Smooth muscle cell (in vitro differentiated cells): ENCODE results near the gene NR1H4. TPM values are rescaled to one million over a fixed set of nuclear protein-coding genes. Genes with fewer than 3 reads are reported as not detected.

Source experiments
- DNase-seq: peaks from one replicate; lab custom pipeline; 2025; ENCODE audit not compliant: unreplicated experiment; lab: John Stamatoyannopoulos, UW
- H2AFZ ChIP-seq: fragments of 200-600 bp; sonication (generic); 2 replicates; pipeline ENCODE4 v1.6.0; 2016; ENCODE audit warnings: antibody characterized with exemption, low read depth, mild to moderate bottlenecking
- H3F3A ChIP-seq: fragments of 200-600 bp; sonication (generic); 2 replicates; pipeline ENCODE4 v1.6.0; 2017; ENCODE audit warnings: antibody characterized with exemption, low read depth
- H3K27ac ChIP-seq: fragments of 200-600 bp; sonication (generic); 2 replicates; pipeline ENCODE4 v1.5.1; 2016; ENCODE audit warnings: low read depth, mild to moderate bottlenecking
- H3K27me3 ChIP-seq: fragments of 200-600 bp; sonication (generic); 2 replicates; pipeline ENCODE4 v1.6.1; 2016; ENCODE audit warnings: low read depth, mild to moderate bottlenecking
- H3K36me3 ChIP-seq: fragments of 200-600 bp; sonication (generic); 2 replicates; pipeline ENCODE4 v1.5.1; 2016; ENCODE audit warnings: low read depth
- H3K4me1 ChIP-seq: fragments of 200-600 bp; sonication (generic); 2 replicates; pipeline ENCODE4 v1.5.1; 2016; ENCODE audit warnings: low read depth
- H3K4me2 ChIP-seq: fragments of 200-600 bp; sonication (generic); 2 replicates; pipeline ENCODE4 v1.6.0; 2016; ENCODE audit warnings: mild to moderate bottlenecking
- H3K4me3 ChIP-seq: fragments of 200-600 bp; sonication (generic); 2 replicates; pipeline ENCODE4 v1.5.1; 2016; ENCODE audit warnings: mild to moderate bottlenecking
- H3K79me2 ChIP-seq: fragments of 200-600 bp; sonication (generic); 2 replicates; pipeline ENCODE4 v1.6.0; 2016; ENCODE audit warnings: low read depth, mild to moderate bottlenecking
- H3K9ac ChIP-seq: fragments of 200-600 bp; sonication (generic); 2 replicates; pipeline ENCODE4 v1.6.0; 2016; ENCODE audit warnings: low read depth
- H3K9me3 ChIP-seq: fragments of 200-600 bp; sonication (generic); replicated peaks from 2 replicates; pipeline ENCODE4 v1.5.1; 2016; ENCODE audit warnings: low read depth
- H4K20me1 ChIP-seq: fragments of 200-600 bp; sonication (generic); 2 replicates; pipeline ENCODE4 v1.6.0; 2016; ENCODE audit warnings: low read depth
- WGBS: methylation state at CpG from one replicate; pipeline ENCODE4 v1.1.7; 2016; ENCODE audit warnings: low lambda C conversion rate; 5-methylcytosine and 5-hydroxymethylcytosine counted together
- polyA plus RNA-seq: library from polyadenylated mRNA; unstranded; fragments of >200 nt; fragmentation: Nextera tagmentation; extraction: Ambion mirVana; gene quantifications from 2 replicates; pipeline ENCODE4 v1.2.1, GENCODE V29; 2016
- total RNA-seq: library from RNA; depleted of rRNA; stranded (reverse); fragments of >200 nt; gene quantifications from 2 replicates; pipeline ENCODE4 v1.2.3, GENCODE V29; 2014
- TF ChIP-seq, protein P1 (sequence below): fragments of 200-600 bp; sonication (generic); IDR thresholded peaks from 2 replicates; pipeline ENCODE4 v1.5.1; 2017; ENCODE audit warnings: borderline replicate concordance, mild to moderate bottlenecking, antibody characterized with exemption; ENCODE audit not compliant: insufficient read depth, poor library complexity, severe bottlenecking

NR1H4 gene
- total and polyA plus RNA-seq, 2 experiments from 2014 or later: not detected

DNA sequence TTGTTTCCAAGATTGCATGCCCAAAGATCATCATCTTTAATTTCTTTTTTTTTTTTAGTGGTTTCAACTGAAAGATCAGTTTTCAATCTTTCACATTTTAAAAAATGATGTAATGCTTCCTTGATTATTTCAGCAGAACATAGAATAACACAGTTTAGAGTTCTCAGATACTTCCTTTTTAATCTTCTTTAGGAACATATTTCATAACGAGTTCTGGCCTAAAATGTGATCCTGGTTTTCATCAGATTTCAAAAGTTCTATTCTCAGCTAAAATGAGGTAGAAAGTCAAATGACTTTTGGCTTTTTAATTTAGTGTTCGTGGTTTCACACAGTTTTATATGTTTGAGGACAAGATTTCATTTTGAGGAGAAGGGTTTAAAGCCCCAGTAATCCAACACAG lies 40.0 kb upstream of the NR1H4 start:
- Histone ChIP-seq H3K4me2 (no peak overlapping the region), H3K4me1 (no peaks in the 10 kb centered on the region), H3K27ac (no peak overlapping the region), H3K79me2 (no peaks in the 10 kb centered on the region), H3K27me3 (no peaks in the 10 kb centered on the region), H3K9ac (no peak overlapping the region), H3F3A (no peaks in the 10 kb centered on the region), H4K20me1 (no peaks in the 10 kb centered on the region), H3K4me3 (no peak overlapping the region), H3K36me3 (no peaks in the 10 kb centered on the region), H3K9me3 (no peaks in the 10 kb centered on the region), H2AFZ (no peak overlapping the region)
- 76% methylated on average over 2 of the region's 2 CpGs for WGBS
- TF ChIP-seq, protein P1, sequence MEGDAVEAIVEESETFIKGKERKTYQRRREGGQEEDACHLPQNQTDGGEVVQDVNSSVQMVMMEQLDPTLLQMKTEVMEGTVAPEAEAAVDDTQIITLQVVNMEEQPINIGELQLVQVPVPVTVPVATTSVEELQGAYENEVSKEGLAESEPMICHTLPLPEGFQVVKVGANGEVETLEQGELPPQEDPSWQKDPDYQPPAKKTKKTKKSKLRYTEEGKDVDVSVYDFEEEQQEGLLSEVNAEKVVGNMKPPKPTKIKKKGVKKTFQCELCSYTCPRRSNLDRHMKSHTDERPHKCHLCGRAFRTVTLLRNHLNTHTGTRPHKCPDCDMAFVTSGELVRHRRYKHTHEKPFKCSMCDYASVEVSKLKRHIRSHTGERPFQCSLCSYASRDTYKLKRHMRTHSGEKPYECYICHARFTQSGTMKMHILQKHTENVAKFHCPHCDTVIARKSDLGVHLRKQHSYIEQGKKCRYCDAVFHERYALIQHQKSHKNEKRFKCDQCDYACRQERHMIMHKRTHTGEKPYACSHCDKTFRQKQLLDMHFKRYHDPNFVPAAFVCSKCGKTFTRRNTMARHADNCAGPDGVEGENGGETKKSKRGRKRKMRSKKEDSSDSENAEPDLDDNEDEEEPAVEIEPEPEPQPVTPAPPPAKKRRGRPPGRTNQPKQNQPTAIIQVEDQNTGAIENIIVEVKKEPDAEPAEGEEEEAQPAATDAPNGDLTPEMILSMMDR: no peak
- no peak for DNase-seq

- Histone ChIP-seq H3K27me3 (no peaks in the 10 kb centered on the region), H3K4me1 (no peaks in the 10 kb centered on the region), H2AFZ (no peak overlapping the region), H3K9me3 (no peaks in the 10 kb centered on the region), H4K20me1 (no peaks in the 10 kb centered on the region), H3K4me2 (no peak overlapping the region), H3K27ac (no peak overlapping the region), H3F3A (no peaks in the 10 kb centered on the region), H3K79me2 (no peaks in the 10 kb centered on the region), H3K9ac (no peak overlapping the region), H3K4me3 (no peak overlapping the region), H3K36me3 (no peaks in the 10 kb centered on the region)
- TF ChIP-seq, protein P1: no peak
- DNase-seq: no peak
Measured at GRCh38 chr12:100434177-100434576, 39.5 kb upstream of the NR1H4 start.

- Histone ChIP-seq H3K79me2 (no peaks in the 10 kb centered on the region), H3K36me3 (no peaks in the 10 kb centered on the region), H3K9ac (no peak overlapping the region), H3K4me3 (no peak overlapping the region), H3K27ac (no peak overlapping the region), H3K4me2 (no peak overlapping the region), H3K4me1 (no peaks in the 10 kb centered on the region), H3K9me3 (no peaks in the 10 kb centered on the region), H4K20me1 (no peaks in the 10 kb centered on the region), H3F3A (no peaks in the 10 kb centered on the region), H2AFZ (no peak overlapping the region), H3K27me3 (peaks cover 9% of the 10 kb centered on the region)
- TF ChIP-seq, protein P1: no peak
- WGBS: 96% methylated on average over 2 of the region's 2 CpGs
- no peak for DNase-seq
Measured at GRCh38 chr12:100435957-100436356, 37.7 kb upstream of the NR1H4 start.

DNA sequence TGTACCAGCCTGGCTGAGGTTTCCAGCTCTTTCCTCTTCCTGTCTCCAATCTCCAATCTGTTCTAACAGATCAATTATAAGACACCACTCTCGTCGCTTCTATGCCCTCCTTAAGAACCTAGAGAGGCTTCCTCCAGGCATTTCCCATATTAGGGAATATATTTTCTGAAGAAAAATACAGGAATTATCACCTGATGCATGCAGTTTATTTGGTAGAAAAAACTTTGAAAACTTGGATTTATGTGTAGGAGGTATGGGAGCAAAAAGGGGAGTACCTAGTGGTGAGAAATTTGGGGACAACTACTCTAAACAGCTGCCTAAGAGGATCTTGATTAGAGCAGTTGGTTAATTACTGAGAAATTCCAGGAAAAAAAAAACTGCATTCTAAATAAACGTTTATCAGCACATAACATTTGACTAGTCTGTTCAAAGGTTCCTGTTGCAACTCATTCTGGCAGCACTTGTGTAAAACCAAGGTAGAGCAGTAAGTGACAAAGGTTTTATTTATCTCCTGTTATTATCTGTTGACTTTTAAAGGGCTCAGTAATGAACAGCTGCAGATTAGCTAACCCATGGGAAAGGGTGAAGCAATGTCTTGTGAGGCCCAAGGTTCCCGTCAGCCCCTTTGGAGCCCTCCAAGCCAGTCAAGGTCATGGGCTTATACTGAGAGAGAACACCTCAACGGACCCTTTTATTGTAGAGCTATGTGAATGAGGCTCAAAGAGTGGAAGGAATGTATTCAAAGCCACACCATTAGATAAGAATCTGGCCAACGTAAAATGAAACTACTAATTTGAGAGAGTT lies 36.4 kb upstream of the NR1H4 start:
- H3K9me3 ChIP-seq: no peaks in the 10 kb centered on the region
- peaks cover 14% of the 10 kb centered on the region for H3K27me3 ChIP-seq
- H3K4me3 ChIP-seq: no peak overlapping the region
- H3K27ac ChIP-seq: no peak overlapping the region
- no peaks in the 10 kb centered on the region for H4K20me1 ChIP-seq
- no peak overlapping the region for H3K9ac ChIP-seq
- H2AFZ ChIP-seq: no peak overlapping the region
- DNase-seq: no peak
- H3K79me2 ChIP-seq: no peaks in the 10 kb centered on the region
- H3K36me3 ChIP-seq: no peaks in the 10 kb centered on the region
- no peaks in the 10 kb centered on the region for H3F3A ChIP-seq
- no peak overlapping the region for H3K4me2 ChIP-seq
- TF ChIP-seq, protein P1: no peak
- 73% methylated on average over 6 of the region's 6 CpGs for WGBS
- no peaks in the 10 kb centered on the region for H3K4me1 ChIP-seq
